ENCODE data around the gene UBAC1. TPM values are rescaled to one million over a fixed set of nuclear protein-coding genes. Genes with fewer than 3 reads are reported as not detected.
"Not testable (repeated sequence)": the region's sequence is repeated elsewhere in the genome, so short reads cannot be mapped to it uniquely, and the experiment has no call there.

Gene UBAC1
- total RNA-seq, 2 experiments from 2014 or later, result 41.7 to 42.8 TPM

- no peaks in the 10 kb centered on the region for H3K36me3 Mint-ChIP-seq (ENCODE audit: low read depth)
- no peaks in the 10 kb centered on the region for H3K27me3 Mint-ChIP-seq
- no peak overlapping the region for H3K27ac Mint-ChIP-seq
- no peak overlapping the region for H3K4me3 Mint-ChIP-seq
- intact Hi-C loops (cut with DNase I, micrococcal nuclease), result no loop called here
- POLR2A ChIA-PET, result no interaction called here
- ATAC-seq, result no peak
- H3K4me1 Mint-ChIP-seq, result peaks cover under 1% of the 10 kb centered on the region
- CTCF ChIA-PET, result interaction anchor here (0.6 to 1.8 kb wide), 2 partner anchors 16 to 149 kb away, joined by 4 to 7 read pairs; no protein-coding TSS in a partner anchor
- no peak for DNase-seq
- no peaks in the 10 kb centered on the region for H3K9me3 Mint-ChIP-seq (ENCODE audit: low read depth)
These were observed 12.4 kb upstream of the UBAC1 start for GRCh38 chr9:135973277-135974219.

GRCh38 chr9:135971892-135972291 lies 10.7 kb upstream of the UBAC1 start:
- H3K4me1 Mint-ChIP-seq, result peaks cover 5% of the 10 kb centered on the region
- H3K27ac Mint-ChIP-seq, result no peak overlapping the region
- H3K9me3 Mint-ChIP-seq (ENCODE audit: low read depth), result no peaks in the 10 kb centered on the region
- POLR2A ChIA-PET, result no interaction called here
- H3K27me3 Mint-ChIP-seq, result no peaks in the 10 kb centered on the region
- no peak overlapping the region for H3K4me3 Mint-ChIP-seq
- DNase-seq (peak; percentile 73), ATAC-seq (peak; percentile 28)
- intact Hi-C loops (cut with DNase I, micrococcal nuclease), result no loop called here
- no peaks in the 10 kb centered on the region for H3K36me3 Mint-ChIP-seq (ENCODE audit: low read depth)
- CTCF ChIA-PET, result no interaction called here

GRCh38 chr9:135971111-135971766 lies 10.1 kb upstream of the UBAC1 start:
- peaks cover 5% of the 10 kb centered on the region for H3K4me1 Mint-ChIP-seq
- ChIA-PET POLR2A (no interaction called here), CTCF (interaction anchor here (0.5 kb wide), 1 partner anchor 256 kb away, joined by 3 read pairs; no protein-coding TSS in a partner anchor)
- intact Hi-C loops (cut with DNase I, micrococcal nuclease), result no loop called here
- H3K27me3 Mint-ChIP-seq, result no peaks in the 10 kb centered on the region
- H3K4me3 Mint-ChIP-seq, result no peak overlapping the region
- no peaks in the 10 kb centered on the region for H3K9me3 Mint-ChIP-seq (ENCODE audit: low read depth)
- no peak overlapping the region for H3K27ac Mint-ChIP-seq
- DNase-seq (no peak), ATAC-seq (no peak)
- no peaks in the 10 kb centered on the region for H3K36me3 Mint-ChIP-seq (ENCODE audit: low read depth)

DNA sequence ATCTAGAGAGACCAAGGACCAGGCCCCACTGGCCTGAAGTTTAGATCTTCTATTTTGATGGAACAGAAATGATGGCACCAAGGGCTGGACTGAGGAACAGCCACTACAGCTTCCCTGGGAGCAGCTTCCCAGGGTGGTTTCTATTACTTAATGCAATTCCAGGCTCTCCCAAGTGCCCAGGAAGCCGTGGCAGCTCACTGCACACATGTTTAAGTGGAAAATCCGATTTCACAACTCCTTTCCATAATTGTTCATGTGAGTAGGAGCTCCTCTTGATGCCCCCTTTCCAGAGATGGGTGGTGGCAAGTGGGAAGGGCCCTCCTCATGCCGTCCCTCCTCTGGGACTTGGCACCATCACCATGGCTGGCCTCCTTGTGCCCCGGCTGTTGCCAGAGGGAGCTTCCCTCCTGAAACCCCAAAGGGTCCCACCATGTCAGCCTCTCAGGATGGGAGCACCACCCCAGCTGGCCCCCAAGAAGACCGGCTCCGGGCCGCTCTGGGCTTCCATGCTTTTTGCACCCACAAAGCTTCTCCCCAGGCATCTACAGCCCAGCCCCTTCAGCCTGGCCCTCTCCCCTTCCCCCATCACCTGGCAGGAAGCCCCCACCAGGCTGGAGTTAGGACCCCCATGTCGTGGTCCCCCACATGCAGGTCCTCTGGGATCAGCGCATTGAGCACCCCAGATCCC lies 9.1 kb upstream of the UBAC1 start:
- ATAC-seq, result no peak
- ChIA-PET CTCF (no interaction called here), POLR2A (no interaction called here)
- intact Hi-C loops (cut with DNase I, micrococcal nuclease), result no loop called here
- DNase-seq, result no peak
- H3K36me3 Mint-ChIP-seq (ENCODE audit: low read depth), result no peaks in the 10 kb centered on the region
- no peaks in the 10 kb centered on the region for H3K9me3 Mint-ChIP-seq (ENCODE audit: low read depth)
- H3K4me3 Mint-ChIP-seq, result no peak overlapping the region
- no peak overlapping the region for H3K27ac Mint-ChIP-seq
- H3K27me3 Mint-ChIP-seq, result no peaks in the 10 kb centered on the region
- H3K4me1 Mint-ChIP-seq, result peaks cover 5% of the 10 kb centered on the region

- ChIA-PET POLR2A (no interaction called here), CTCF (interaction anchor here (0.7 to 2.4 kb wide), 3 partner anchors 123 to 149 kb away, joined by 3 to 11 read pairs (median 3); partner anchors contain the start of gene TMEM250)
- intact Hi-C loops (cut with DNase I, micrococcal nuclease), result no loop called here
- no peaks in the 10 kb centered on the region for H3K27me3 Mint-ChIP-seq
- H3K9me3 Mint-ChIP-seq (ENCODE audit: low read depth), result no peaks in the 10 kb centered on the region
- H3K4me1 Mint-ChIP-seq, result peaks cover 5% of the 10 kb centered on the region
- H3K36me3 Mint-ChIP-seq (ENCODE audit: low read depth), result no peaks in the 10 kb centered on the region
- no peak overlapping the region for H3K27ac Mint-ChIP-seq
- ATAC-seq (no peak), DNase-seq (no peak)
- no peak overlapping the region for H3K4me3 Mint-ChIP-seq
These were observed 8.0 kb upstream of the UBAC1 start for GRCh38 chr9:135969064-135969683.

- ChIA-PET POLR2A (interaction anchor here (0.7 kb wide), 1 partner anchor 20 kb away, joined by 4 read pairs; no protein-coding TSS in a partner anchor), CTCF (interaction anchor here (0.5 to 2.4 kb wide), 3 partner anchors 30 to 154 kb away, joined by 3 to 11 read pairs (median 4); partner anchors contain the start of gene TMEM250)
- intact Hi-C loops (cut with DNase I, micrococcal nuclease), result no loop called here
- ATAC-seq (no peak), DNase-seq (no peak)
- Mint-ChIP-seq H3K27me3 (no peaks in the 10 kb centered on the region), H3K27ac (no peak overlapping the region), H3K9me3 (ENCODE audit: low read depth) (no peaks in the 10 kb centered on the region), H3K36me3 (ENCODE audit: low read depth) (no peaks in the 10 kb centered on the region), H3K4me1 (peaks cover 5% of the 10 kb centered on the region), H3K4me3 (no peak overlapping the region)
These were observed 7.4 kb upstream of the UBAC1 start for GRCh38 chr9:135968601-135969000.

DNA sequence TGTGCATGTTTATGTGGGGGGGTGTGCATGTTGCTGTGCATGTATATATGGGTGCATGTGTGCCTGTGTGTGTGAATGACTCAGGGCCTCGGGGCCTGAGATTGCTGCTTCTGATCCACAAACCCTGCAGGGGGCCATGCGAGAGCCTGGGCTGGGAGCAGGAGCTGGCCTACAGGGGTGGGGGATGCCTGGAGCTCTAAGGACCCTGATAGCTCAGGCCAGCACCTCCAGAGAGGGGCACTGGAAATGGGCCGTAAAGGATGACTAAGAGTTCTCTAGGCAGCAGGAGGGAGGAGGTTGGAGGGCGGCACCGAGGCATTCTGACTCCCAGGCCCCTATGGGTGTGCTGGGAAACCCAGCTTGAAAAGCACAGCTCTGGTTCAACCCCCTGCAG lies 6.9 kb upstream of the UBAC1 start:
- ATAC-seq (no peak), DNase-seq (no peak)
- intact Hi-C loops (cut with DNase I, micrococcal nuclease), result no loop called here
- Mint-ChIP-seq H3K27me3 (no peaks in the 10 kb centered on the region), H3K36me3 (ENCODE audit: low read depth) (no peaks in the 10 kb centered on the region), H3K4me3 (no peak overlapping the region), H3K9me3 (ENCODE audit: low read depth) (no peaks in the 10 kb centered on the region), H3K27ac (no peak overlapping the region), H3K4me1 (peaks cover 5% of the 10 kb centered on the region)
- CTCF ChIA-PET, result interaction anchor here (0.5 to 2.4 kb wide), 6 partner anchors 21 to 171 kb away, joined by 3 to 11 read pairs (median 4); partner anchors contain the start of gene TMEM250
- POLR2A ChIA-PET, result interaction anchor here (0.7 kb wide), 1 partner anchor 21 kb away, joined by 4 read pairs; no protein-coding TSS in a partner anchor

- H3K4me3 Mint-ChIP-seq; H3K9me3 Mint-ChIP-seq (ENCODE audit: low read depth); H3K27me3 Mint-ChIP-seq; DNase-seq; ATAC-seq; H3K27ac Mint-ChIP-seq; H3K36me3 Mint-ChIP-seq (ENCODE audit: low read depth): not testable (repeated sequence)
- ChIA-PET CTCF (interaction anchor here (0.5 to 1.6 kb wide), 10 partner anchors 22 to 300 kb away, joined by 3 to 10 read pairs (median 3); no protein-coding TSS in a partner anchor), POLR2A (interaction anchor here (0.5 kb wide), 1 partner anchor 171 kb away, joined by 3 read pairs; no protein-coding TSS in a partner anchor)
- H3K4me1 Mint-ChIP-seq, result peaks cover 15% of the 10 kb centered on the region
- intact Hi-C loops (cut with DNase I, micrococcal nuclease), result loop anchor here (1.0 kb wide), 1 partner anchor 156 kb away; no protein-coding TSS in a partner anchor
These were observed 5.7 kb upstream of the UBAC1 start for GRCh38 chr9:135966916-135967260.

DNA sequence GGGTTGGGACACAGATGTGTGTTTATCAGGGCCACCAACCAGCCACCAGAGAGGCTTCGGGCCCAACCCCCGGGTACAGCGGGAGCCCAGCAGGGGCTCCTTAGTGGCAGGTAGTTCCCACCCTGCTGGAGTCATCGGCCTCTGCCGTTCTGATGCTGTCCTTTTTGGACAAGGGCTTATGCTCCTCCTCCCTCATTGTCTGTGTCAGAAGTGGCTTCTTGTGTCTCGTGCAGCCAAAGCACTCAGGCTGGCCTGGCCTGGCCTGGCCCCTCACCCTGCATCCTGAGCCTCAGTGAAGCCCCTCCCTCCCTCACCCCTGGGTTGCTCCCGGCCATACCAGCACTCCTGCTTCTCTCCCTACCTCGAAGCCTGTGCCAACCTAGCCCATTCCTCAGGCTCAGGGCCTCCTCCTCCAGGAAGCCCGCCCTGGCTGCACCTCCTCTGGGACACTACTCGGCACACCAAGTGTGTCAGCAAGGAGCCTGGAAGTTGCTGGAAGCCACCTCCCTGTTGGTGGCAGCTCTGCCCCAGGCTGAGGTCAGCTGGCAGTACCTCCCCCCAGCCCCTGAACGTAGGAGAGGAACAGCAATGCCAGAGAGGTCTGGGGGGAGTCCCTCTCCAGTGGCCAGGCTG lies 4.1 kb upstream of the UBAC1 start:
- Mint-ChIP-seq H3K36me3 (ENCODE audit: low read depth) (no peaks in the 10 kb centered on the region), H3K27me3 (no peaks in the 10 kb centered on the region), H3K9me3 (ENCODE audit: low read depth) (no peaks in the 10 kb centered on the region), H3K4me1 (peaks cover 21% of the 10 kb centered on the region), H3K27ac (no peak overlapping the region), H3K4me3 (no peak overlapping the region)
- intact Hi-C loops (cut with DNase I, micrococcal nuclease), result no loop called here
- ChIA-PET POLR2A (no interaction called here), CTCF (no interaction called here)
- ATAC-seq (no peak), DNase-seq (no peak)

DNA sequence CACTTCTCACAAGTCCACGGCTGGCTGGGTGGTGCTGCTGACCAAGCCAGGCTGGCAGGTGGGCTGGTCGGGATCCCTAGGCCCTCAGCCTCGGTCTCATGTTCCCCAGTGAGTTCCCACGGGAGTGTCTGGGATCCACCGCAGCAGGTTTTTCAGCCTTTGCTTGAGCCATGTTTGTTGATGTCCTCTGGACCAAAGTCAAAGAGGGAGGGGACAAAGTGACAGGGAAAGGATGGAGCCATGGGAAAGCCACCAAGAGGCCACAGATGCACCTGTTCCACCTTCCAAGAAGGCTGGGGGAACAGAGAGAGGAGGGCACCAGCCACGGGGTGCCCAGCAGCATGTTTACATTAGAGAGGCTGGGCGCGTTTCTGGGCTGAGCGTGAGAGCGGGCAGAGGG lies 2.8 kb upstream of the UBAC1 start:
- H3K4me1 Mint-ChIP-seq, result peaks cover 29% of the 10 kb centered on the region
- no peak for DNase-seq
- POLR2A ChIA-PET, result no interaction called here
- H3K27me3 Mint-ChIP-seq, result no peaks in the 10 kb centered on the region
- no peaks in the 10 kb centered on the region for H3K9me3 Mint-ChIP-seq (ENCODE audit: low read depth)
- no peak overlapping the region for H3K4me3 Mint-ChIP-seq
- ATAC-seq, result no peak
- no peak overlapping the region for H3K27ac Mint-ChIP-seq
- intact Hi-C loops (cut with DNase I, micrococcal nuclease), result loop anchor here in 1 of 2 experiments (5.0 kb wide), 3 partner anchors 167 to 362 kb away; partner anchors contain the start of gene KCNT1
- no peaks in the 10 kb centered on the region for H3K36me3 Mint-ChIP-seq (ENCODE audit: low read depth)
- CTCF ChIA-PET, result interaction anchor here (0.7 kb wide), 1 partner anchor 50 kb away, joined by 3 read pairs; no protein-coding TSS in a partner anchor

Data from activated CD4-positive, alpha-beta T cell treated with anti-CD3 and anti-CD28 coated beads for 36 hours (primary cell).